ENCODE results near the gene TMIGD2.

Gene TMIGD2

GRCh38 chr19:4327252-4327876, 25.2 kb upstream of the TMIGD2 start:
- TF ChIP-seq EZH2phosphoT487 (IDR thresholded peaks at IDR 0.05; ENCODE audit: borderline replicate concordance, low read length) (no peak), CTCF (IDR thresholded peaks at IDR 0.05; ENCODE audit: low read depth, low read length, poor library complexity, severe bottlenecking) (no peak)
- Histone ChIP-seq H3K36me3 (ENCODE audit: control insufficient read depth, low read length) (no peaks in the 10 kb centered on the region), H3K9me3 (ENCODE audit: control insufficient read depth, insufficient read depth, low read length) (no peaks in the 10 kb centered on the region), H3K27ac (ENCODE audit: low read depth, low read length) (no peak overlapping the region), H3F3A (ENCODE audit: control insufficient read depth, insufficient read depth) (no peaks in the 10 kb centered on the region), H3K27me3 (ENCODE audit: control insufficient read depth, low read length) (no peaks in the 10 kb centered on the region), H3K9me2 (replicated peaks; ENCODE audit: control insufficient read depth, low read length) (no peaks in the 10 kb centered on the region), H4K20me1 (ENCODE audit: control insufficient read depth, insufficient read depth, low read depth, low read length) (no peaks in the 10 kb centered on the region), H3K4me2 (ENCODE audit: low read length) (no peak overlapping the region), H3K4me1 (ENCODE audit: control insufficient read depth, low read length) (no peaks in the 10 kb centered on the region), H3K4me3 (ENCODE audit: low read length) (no peak overlapping the region), H3K79me2 (ENCODE audit: control insufficient read depth, low read length) (no peaks in the 10 kb centered on the region)

- no peaks in the 10 kb centered on the region for H3F3A ChIP-seq (ENCODE audit: control insufficient read depth, insufficient read depth)
- H3K27ac ChIP-seq (ENCODE audit: low read depth, low read length): no peak overlapping the region
- TF ChIP-seq CTCF (IDR thresholded peaks at IDR 0.05; ENCODE audit: low read depth, low read length, poor library complexity, severe bottlenecking) (no peak), EZH2phosphoT487 (IDR thresholded peaks at IDR 0.05; ENCODE audit: borderline replicate concordance, low read length) (no peak)
These were observed 24.7 kb upstream of the TMIGD2 start for GRCh38 chr19:4326837-4327251.

GRCh38 chr19:4326215-4326836, 24.1 kb upstream of the TMIGD2 start:
- H3K4me1 ChIP-seq (ENCODE audit: control insufficient read depth, low read length): no peaks in the 10 kb centered on the region
- TF ChIP-seq EZH2phosphoT487 (IDR thresholded peaks at IDR 0.05; ENCODE audit: borderline replicate concordance, low read length) (no peak), CTCF (IDR thresholded peaks at IDR 0.05; ENCODE audit: low read depth, low read length, poor library complexity, severe bottlenecking) (no peak)
- no peak overlapping the region for H3K4me3 ChIP-seq (ENCODE audit: low read length)
- no peaks in the 10 kb centered on the region for H3F3A ChIP-seq (ENCODE audit: control insufficient read depth, insufficient read depth)
- H3K9me2 ChIP-seq (replicated peaks; ENCODE audit: control insufficient read depth, low read length): no peaks in the 10 kb centered on the region
- H3K27ac ChIP-seq (ENCODE audit: low read depth, low read length): no peak overlapping the region
- H3K4me2 ChIP-seq (ENCODE audit: low read length): no peak overlapping the region
- no peaks in the 10 kb centered on the region for H3K79me2 ChIP-seq (ENCODE audit: control insufficient read depth, low read length)
- peaks cover 6% of the 10 kb centered on the region; the same call in 1 of the 2 replicates for H3K9me3 ChIP-seq (ENCODE audit: control insufficient read depth, insufficient read depth, low read length)
- H4K20me1 ChIP-seq (ENCODE audit: control insufficient read depth, insufficient read depth, low read depth, low read length): no peaks in the 10 kb centered on the region
- no peaks in the 10 kb centered on the region for H3K36me3 ChIP-seq (ENCODE audit: control insufficient read depth, low read length)
- H3K27me3 ChIP-seq (ENCODE audit: control insufficient read depth, low read length): no peaks in the 10 kb centered on the region

More at GRCh38 chr19:4326837-4327251, 24.7 kb upstream of the TMIGD2 start:
- no peaks in the 10 kb centered on the region for H3K9me2 ChIP-seq (replicated peaks; ENCODE audit: control insufficient read depth, low read length)
- no peak overlapping the region for H3K4me3 ChIP-seq (ENCODE audit: low read length)
- no peaks in the 10 kb centered on the region for H4K20me1 ChIP-seq (ENCODE audit: control insufficient read depth, insufficient read depth, low read depth, low read length)
- H3K4me2 ChIP-seq (ENCODE audit: low read length): no peak overlapping the region
- no peaks in the 10 kb centered on the region for H3K4me1 ChIP-seq (ENCODE audit: control insufficient read depth, low read length)
- peaks cover 2% of the 10 kb centered on the region; the same call in 1 of the 2 replicates for H3K9me3 ChIP-seq (ENCODE audit: control insufficient read depth, insufficient read depth, low read length)
- H3K27me3 ChIP-seq (ENCODE audit: control insufficient read depth, low read length): no peaks in the 10 kb centered on the region
- H3K79me2 ChIP-seq (ENCODE audit: control insufficient read depth, low read length): no peaks in the 10 kb centered on the region
- no peaks in the 10 kb centered on the region for H3K36me3 ChIP-seq (ENCODE audit: control insufficient read depth, low read length)
